Globus pallidus (tissue), 1 donor: ENCODE data around the gene DGCR6.
"Not testable (repeated sequence)": the region's sequence is repeated elsewhere in the genome, so short reads cannot be mapped to it uniquely, and the experiment has no call there.

ENCODE experiments used
- DNase-seq: peaks from one replicate; pipeline ENCODE4 v3.0.0-alpha.2; 2015; ENCODE audit warnings: low spot score

Gene DGCR6

GRCh38 chr22:18960166-18960820 is 54.2 kb downstream of the DGCR6 start:
- not testable (repeated sequence) for DNase-seq

- not testable (repeated sequence) for DNase-seq
Measured at GRCh38 chr22:18961201-18961600, 55.1 kb downstream of the DGCR6 start.
